Breast epithelium (tissue), 3 donors: ENCODE results near the gene RABGAP1L.

Source experiments
- POLR2A ChIP-seq: fragments of 450-650 bp; IDR thresholded peaks from one replicate; pipeline ENCODE4 v1.6.1; 2016; ENCODE audit warnings: antibody characterized with exemption, mild to moderate bottlenecking, moderate library complexity
- POLR2AphosphoS5 ChIP-seq, 3 donors: sonication (generic); formaldehyde crosslinking; IDR thresholded peaks; one replicate each; pipeline ENCODE4 v1.6.1; 2017; ENCODE audit warnings: antibody characterized with exemption in 3 of 3
- TF ChIP-seq, protein P1 (sequence below), 3 donors: fragments of 450-650 bp; IDR thresholded peaks; one replicate each; pipeline ENCODE4 v1.5.1; 2016 to 2017; ENCODE audit warnings: antibody characterized with exemption in 3 of 3, mild to moderate bottlenecking in 3 of 3, moderate library complexity in 3 of 3

DNA sequence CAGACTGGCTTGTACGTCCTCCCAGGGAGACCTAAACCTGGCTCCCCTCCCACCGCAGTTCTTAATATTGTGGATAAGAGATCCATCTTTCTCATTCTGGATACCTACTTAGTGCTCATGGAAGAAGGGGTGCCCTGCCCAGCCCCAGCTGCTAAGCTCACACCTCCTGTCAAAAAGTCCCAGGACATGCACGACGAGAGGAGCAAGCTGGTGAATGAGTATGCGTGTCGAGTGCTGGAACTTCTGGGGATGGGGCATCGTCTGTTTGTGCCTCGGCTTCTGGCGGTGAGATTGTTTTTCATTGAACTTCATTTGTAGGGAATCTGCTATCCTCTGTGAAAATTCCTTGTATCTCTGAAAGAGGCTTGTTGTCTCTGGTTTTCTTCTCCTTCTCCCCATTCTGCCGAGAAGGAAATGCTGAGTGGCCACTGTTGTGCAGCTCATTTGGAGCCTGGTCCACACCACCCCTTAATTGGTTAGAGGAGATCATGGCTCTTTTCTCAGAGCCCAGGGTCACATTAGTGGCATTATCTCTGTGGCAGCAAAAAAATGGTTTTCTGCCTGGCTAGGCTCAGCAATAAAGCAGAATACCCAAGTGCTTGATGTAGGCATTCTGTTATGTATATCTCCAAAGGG is 641.0 kb downstream of the RABGAP1L start:
- TF ChIP-seq POLR2A (no peak), POLR2AphosphoS5 (IDR thresholded peaks at IDR 0.05) (no peak)
- TF ChIP-seq, protein P1, sequence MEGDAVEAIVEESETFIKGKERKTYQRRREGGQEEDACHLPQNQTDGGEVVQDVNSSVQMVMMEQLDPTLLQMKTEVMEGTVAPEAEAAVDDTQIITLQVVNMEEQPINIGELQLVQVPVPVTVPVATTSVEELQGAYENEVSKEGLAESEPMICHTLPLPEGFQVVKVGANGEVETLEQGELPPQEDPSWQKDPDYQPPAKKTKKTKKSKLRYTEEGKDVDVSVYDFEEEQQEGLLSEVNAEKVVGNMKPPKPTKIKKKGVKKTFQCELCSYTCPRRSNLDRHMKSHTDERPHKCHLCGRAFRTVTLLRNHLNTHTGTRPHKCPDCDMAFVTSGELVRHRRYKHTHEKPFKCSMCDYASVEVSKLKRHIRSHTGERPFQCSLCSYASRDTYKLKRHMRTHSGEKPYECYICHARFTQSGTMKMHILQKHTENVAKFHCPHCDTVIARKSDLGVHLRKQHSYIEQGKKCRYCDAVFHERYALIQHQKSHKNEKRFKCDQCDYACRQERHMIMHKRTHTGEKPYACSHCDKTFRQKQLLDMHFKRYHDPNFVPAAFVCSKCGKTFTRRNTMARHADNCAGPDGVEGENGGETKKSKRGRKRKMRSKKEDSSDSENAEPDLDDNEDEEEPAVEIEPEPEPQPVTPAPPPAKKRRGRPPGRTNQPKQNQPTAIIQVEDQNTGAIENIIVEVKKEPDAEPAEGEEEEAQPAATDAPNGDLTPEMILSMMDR (IDR thresholded peaks at IDR 0.05), result no peak
